ENCODE results near the gene ALAS1. TPM values are rescaled to one million over a fixed set of nuclear protein-coding genes. Genes with fewer than 3 reads are reported as not detected.

ALAS1 gene
- total RNA-seq, 4 donors from 2014 or later: 61.0 to 99.8 (median 68.4) TPM

GRCh38 chr3:52233968-52234367 is 36.0 kb downstream of the ALAS1 start:
- intact Hi-C loops (cut with DNase I; ENCODE audit: low total_unique reads): loop anchor here (10.0 kb wide), 1 partner anchor 611 kb away; no protein-coding TSS in a partner anchor
- Histone ChIP-seq H3K4me3 (peak overlapping the region; percentile 70 to 83 (median 70)), H3K9me3 (no peaks in the 10 kb centered on the region), H3K36me3 (peaks cover 0 to 28% of the 10 kb centered on the region in 2 donors), H3K27ac (peak overlapping the region; percentile 99 to 100 (median 100)), H3K27me3 (no peaks in the 10 kb centered on the region), H3K4me1 (peaks cover 56 to 63% of the 10 kb centered on the region in 2 donors)
- DNase-seq (peak; percentile 49 to 79), ATAC-seq (peak; percentile 18 to 25)
- in situ Hi-C loops (cut with MboI; ENCODE audit: low sequenced_read_pairs in 4 of 4): loop anchor here in 3 of 4 donors (5.0 to 10.0 kb wide), 3 partner anchors 43 to 111 kb away; partner anchors contain the start of gene WDR82 (in 2 of the 3)
- TF ChIP-seq POLR2A (IDR thresholded peaks at IDR 0.05): peak in 1 of 2 donors; percentile 14
- TF ChIP-seq, protein P1, sequence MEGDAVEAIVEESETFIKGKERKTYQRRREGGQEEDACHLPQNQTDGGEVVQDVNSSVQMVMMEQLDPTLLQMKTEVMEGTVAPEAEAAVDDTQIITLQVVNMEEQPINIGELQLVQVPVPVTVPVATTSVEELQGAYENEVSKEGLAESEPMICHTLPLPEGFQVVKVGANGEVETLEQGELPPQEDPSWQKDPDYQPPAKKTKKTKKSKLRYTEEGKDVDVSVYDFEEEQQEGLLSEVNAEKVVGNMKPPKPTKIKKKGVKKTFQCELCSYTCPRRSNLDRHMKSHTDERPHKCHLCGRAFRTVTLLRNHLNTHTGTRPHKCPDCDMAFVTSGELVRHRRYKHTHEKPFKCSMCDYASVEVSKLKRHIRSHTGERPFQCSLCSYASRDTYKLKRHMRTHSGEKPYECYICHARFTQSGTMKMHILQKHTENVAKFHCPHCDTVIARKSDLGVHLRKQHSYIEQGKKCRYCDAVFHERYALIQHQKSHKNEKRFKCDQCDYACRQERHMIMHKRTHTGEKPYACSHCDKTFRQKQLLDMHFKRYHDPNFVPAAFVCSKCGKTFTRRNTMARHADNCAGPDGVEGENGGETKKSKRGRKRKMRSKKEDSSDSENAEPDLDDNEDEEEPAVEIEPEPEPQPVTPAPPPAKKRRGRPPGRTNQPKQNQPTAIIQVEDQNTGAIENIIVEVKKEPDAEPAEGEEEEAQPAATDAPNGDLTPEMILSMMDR (IDR thresholded peaks at IDR 0.05 in 4 of 5, conservative IDR thresholded peaks at IDR 0.05 in 1 of 5): no peak

DNA sequence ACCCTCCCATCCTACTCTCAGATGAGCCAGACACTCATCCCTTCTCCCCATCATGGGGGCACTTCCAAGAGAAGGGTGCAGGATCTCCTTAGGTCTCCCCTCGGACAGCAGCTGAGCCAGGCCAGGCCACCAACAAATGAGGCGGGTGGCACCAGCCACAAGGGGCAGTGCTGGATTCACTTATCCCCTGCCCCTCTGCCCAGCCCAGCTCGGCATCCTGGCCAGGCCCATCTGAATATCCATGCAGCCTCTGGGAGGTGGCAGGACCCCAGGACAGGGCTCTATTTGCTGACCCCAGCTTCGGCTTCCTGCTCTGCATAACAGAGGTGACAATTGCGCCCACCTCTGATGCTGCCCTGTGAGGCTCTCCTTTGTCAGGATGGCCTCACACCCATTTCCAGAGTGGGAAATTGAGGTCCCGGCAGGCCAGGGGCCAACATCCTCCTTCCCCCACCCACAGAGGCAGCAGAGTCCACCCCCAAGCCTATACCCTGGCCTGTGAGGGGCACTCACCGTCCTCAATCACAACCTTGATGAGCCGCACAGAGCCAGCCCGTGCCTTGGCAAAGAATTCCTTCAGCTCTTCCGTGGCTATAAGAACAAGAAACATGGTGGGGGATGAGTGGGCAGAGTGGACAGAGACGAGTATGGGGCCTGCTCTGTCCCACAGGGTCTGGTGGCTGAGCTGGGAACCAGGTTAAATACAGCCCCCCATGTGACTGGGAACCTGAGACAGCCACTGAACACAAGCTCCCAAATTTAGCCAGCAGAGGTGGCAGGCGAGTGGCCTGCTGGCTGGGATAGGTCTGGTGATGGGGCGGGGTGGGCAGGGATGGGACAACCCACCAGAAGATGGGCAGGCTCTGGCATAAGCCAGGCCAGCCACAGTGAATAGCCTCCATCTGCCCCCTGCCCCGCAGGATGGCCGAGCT is 36.8 kb downstream of the ALAS1 start:
- Histone ChIP-seq H3K36me3 (peaks cover 0 to 20% of the 10 kb centered on the region in 2 donors), H3K4me3 (peak overlapping the region; percentile 70 to 83 (median 70)), H3K27ac (peak overlapping the region; percentile 99 to 100 (median 100)), H3K9me3 (no peaks in the 10 kb centered on the region), H3K27me3 (no peaks in the 10 kb centered on the region), H3K4me1 (peaks cover 59 to 67% of the 10 kb centered on the region in 2 donors)
- ATAC-seq: peak; percentile 57 to 62
- peak; percentile 97 to 98 for TF ChIP-seq POLR2A (IDR thresholded peaks at IDR 0.05)
- TF ChIP-seq, protein P1 (IDR thresholded peaks at IDR 0.05 in 4 of 5, conservative IDR thresholded peaks at IDR 0.05 in 1 of 5): peak in 2 of 5 experiments; percentile 48 to 61
- in situ Hi-C loops (cut with MboI; ENCODE audit: low sequenced_read_pairs in 4 of 4): loop anchor here in 3 of 4 donors (5.0 to 10.0 kb wide), 3 partner anchors 43 to 110 kb away; partner anchors contain the start of gene WDR82 (in 2 of the 3)
- peak; percentile 86 to 93 for DNase-seq
- intact Hi-C loops (cut with DNase I; ENCODE audit: low total_unique reads): loop anchor here (1.0 to 10.0 kb wide), 3 partner anchors 44 to 610 kb away; partner anchors contain the start of genes TNNC1 and WDR82

DNA sequence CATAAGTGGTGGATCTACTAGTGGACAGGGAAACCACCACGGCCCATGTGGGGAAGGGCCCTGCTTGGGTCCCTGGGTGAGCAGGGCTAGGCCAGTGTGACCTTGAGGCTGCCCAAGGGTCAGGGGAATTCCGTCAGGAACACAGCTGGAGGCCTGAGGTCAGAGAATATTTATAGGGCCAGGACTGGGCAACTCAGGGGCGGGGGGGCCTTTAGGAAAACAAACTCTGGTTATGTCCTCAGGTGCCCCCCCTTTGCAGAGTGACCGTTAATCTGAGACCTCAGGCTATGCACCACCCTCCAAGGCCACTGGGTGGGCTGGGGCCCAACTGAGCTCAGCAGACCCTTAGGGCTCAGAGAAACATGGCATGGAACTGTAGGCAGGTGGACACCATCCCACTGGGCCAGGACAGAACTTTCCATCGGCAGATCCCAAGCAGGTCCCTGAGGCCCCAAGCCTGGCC is 38.5 kb downstream of the ALAS1 start:
- ATAC-seq: peak in 1 of 2 donors; percentile 13
- peak in 1 of 2 donors; percentile 80 for DNase-seq

More for the DNA sequence above, 38.5 kb downstream of the ALAS1 start:
- intact Hi-C loops (cut with DNase I; ENCODE audit: low total_unique reads) (loop anchor here (5.0 to 10.0 kb wide), 2 partner anchors 216 to 608 kb away; partner anchors contain the start of gene TNNC1), in situ Hi-C loops (cut with MboI; ENCODE audit: low sequenced_read_pairs in 4 of 4) (loop anchor here in 1 of 4 donors (10.0 kb wide), 1 partner anchor 108 kb away; no protein-coding TSS in a partner anchor)
- Histone ChIP-seq H3K36me3 (peaks cover 0 to 3% of the 10 kb centered on the region in 2 donors), H3K27me3 (no peaks in the 10 kb centered on the region), H3K4me3 (no peak overlapping the region), H3K4me1 (peaks cover 65 to 72% of the 10 kb centered on the region in 2 donors), H3K27ac (peak overlapping the region; percentile 99 to 100 (median 100)), H3K9me3 (no peaks in the 10 kb centered on the region)
- no peak for TF ChIP-seq POLR2A (IDR thresholded peaks at IDR 0.05)
- TF ChIP-seq, protein P1 (IDR thresholded peaks at IDR 0.05 in 4 of 5, conservative IDR thresholded peaks at IDR 0.05 in 1 of 5): peak in 3 of 5 experiments; percentile 16 to 50 (median 35)

Measured in gastrocnemius medialis (tissue), 4 donors.